Stimulated activated CD4-positive, alpha-beta T cell treated with anti-CD3 and anti-CD28 coated beads, Interleukin-2, amount 100 ng/mL, for 4 hours (primary cell): ENCODE measurements around the gene CHCHD6.

Source experiments
- DNase-seq: peaks from one replicate; pipeline ENCODE4 v3.0.0-alpha.2; 2020; ENCODE audit warnings: low read depth

CHCHD6 gene

DNA sequence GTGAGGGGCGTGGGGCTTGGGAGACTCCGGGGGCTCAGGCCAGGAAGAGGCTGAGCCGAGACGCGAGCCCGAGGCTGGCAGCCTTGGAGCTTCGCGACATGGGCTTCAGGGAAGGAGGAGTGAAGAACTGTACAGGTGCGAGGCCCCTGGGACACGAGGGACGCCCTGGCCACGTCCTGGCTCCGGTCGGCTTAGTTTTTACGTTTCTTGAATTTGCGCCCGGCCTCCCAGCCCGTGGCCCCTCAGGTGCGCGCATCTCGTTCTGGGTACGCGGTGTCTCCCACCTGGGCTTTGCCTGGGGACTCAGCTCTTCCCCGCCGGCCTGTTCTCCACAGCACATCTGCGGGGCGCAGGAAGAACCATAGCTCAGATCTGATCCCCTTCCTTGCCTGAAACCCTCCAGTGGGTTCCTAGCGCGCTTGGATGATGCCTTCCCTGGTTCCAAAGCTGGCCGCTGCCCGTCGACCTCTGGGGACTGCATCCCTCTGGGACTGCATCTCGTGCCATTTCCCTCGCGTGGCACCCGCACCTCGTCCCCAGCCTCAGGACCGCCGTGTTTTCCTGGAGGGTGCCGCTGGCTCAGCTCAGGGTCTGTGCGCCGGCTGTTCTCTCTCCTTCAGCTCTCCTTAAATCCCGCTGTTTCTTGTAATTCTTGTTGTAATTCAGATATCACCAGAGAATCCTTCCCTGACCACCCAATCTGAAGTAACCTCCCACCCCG, 614 bp downstream of the CHCHD6 start:
- DNase-seq = no peak

DNA sequence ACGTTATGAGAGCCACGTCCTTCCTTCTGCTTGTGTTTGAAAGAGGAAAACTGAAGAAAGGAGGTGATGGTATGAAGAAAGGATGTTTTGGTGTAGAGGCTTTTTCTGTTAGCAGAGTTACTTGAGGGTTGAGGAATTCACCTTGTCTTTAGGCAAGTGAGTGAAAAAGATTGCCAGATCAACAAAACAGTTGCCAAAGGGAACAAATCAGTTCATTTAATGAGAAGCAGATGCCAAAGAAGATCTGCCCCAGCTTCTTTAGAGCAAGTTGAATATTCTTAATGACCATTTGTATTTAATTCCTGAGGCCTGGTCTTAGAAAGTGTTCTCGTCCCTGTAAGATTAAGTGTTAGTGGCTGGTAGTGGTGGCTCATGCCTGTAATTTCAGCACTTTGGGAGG, 2.6 kb downstream of the CHCHD6 start:
- no peak for DNase-seq

DNA sequence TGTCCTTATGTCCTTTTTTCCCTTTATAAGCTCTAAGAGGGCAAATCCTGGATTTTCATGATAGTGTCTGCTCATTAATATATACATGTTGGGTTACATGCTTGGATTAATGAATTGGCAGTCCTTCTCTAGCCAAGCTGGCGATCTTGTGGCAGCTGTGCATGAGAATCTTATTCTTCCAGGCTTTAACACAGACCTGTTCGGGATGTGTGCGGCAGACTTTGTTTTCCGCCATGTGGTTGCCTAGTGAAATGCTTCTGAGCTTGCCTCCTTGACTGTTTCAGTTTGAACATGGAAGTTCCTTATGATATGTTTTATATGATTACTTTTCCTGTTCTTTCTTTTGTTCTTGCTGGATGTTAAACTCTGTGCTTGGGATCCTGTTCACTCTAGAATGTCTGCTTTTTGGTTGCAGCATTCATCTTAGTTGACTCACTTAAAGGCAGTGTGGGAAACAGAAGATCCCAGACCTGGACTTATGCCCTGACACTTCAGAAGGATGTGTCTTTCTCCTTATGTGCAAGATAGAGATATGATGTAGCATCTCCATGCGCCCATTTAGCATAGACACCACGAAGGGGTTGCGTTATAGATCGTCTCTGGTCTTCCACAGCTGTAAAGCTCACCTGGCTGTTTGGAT, 7.2 kb downstream of the CHCHD6 start:
- no peak for DNase-seq

DNA sequence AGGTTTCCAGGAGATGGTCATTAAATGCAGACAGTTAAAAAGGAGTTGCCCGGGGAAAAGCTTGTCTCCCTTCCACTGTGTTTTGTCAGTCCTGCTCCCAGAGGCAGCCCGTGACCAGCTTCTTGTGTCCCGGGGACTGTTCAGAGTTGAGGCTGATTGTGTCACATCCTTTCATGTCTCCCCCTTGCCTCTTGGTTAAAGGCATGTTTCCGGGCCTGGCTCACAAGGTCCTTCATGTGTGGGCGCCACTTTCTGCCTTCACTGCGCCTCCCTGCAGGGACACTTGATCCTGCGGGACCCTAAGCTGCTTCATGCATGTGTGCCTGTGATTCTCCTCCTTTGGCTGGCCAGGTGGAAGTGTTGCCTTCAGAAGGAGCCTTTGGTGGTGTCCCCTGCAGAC, 9.2 kb downstream of the CHCHD6 start:
- DNase-seq = no peak

DNA sequence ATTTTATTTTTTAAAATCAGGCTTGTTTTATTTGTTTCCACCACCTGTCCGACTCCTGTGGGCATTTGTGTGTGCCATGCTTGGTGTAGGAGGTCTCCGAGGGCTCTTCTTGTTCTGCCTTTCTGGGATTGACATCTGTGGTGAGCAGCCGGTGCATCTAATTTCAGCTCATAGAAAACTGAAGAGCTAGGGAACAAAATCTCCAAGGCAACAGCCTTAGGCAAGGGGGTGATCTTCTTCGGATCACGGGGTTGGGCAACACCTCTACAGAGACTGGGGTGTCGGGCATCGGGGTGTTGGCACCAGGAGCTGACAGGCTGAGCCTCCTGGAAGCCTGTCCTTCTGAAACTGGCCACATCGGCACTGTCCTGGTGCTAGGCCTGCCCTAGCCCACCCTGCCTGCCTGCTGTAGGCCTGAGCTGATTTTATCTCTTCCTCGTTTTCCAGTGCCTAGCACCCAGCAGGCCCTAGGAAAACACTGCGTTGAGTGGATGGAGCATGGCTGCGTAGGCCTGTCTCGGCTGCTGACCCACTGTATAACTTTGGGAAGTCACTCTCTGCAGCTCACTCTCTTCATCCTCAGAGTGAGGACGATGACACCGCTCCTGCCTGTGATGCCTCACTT, 10.3 kb downstream of the CHCHD6 start:
- no peak for DNase-seq

DNA sequence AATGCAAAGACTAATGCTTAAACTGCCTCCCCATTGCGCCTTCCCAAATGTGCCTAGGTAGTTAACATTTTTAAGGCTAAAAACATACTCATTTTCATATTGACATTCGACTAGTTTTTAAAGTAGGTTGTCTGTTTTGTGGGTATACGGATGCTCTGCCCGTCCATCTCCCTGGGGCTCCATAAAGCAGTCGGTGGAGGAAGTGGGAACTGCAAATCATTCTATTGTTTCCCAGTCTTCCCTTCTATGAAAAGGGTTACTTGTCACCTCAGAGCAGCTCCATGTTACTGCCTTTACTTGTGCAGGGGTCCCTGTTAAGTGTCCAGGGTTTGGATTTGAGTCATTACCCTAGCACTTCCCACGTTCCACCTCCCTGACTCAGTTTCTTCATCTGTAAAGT, 10.9 kb downstream of the CHCHD6 start:
- DNase-seq = no peak

DNA sequence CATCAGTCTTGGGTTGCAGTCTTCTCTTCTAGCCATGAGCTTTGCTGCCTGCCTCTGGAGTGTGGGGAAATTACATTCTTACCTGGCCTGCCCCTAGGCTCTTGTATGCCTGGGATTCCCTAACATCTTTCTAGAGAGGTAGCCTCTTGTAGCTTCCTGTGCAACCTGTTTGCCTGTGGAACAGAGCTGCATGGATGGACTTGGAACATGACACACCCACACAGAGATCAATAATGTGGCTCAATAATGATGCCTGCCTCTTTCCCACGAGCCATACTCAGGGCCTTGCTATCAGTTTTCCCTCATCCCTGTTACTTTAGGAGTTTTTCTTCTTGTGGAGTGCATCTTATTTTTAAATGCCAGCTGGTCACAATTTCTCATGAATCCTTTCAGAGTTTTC, 11.4 kb downstream of the CHCHD6 start:
- DNase-seq = no peak

DNA sequence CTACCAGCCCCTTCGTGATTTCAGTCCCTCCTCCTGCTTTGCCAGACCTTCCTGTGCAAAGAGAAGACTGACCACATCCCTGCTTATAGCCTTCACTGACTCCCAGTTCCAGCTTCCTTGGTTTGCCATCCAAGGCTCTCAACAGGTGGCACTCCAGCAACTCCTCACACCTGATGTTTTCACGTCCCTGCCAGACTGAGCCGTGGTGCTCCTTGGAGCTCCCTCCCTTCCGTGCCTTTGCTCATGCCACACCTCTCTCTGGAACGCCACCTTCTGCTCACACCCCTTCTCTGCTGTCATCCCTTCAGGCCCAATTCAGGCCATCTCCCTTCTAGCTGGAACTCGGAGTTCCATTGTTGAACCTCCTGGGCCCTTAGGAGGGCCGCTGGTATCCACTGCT, 12.0 kb downstream of the CHCHD6 start:
- DNase-seq = no peak

DNA sequence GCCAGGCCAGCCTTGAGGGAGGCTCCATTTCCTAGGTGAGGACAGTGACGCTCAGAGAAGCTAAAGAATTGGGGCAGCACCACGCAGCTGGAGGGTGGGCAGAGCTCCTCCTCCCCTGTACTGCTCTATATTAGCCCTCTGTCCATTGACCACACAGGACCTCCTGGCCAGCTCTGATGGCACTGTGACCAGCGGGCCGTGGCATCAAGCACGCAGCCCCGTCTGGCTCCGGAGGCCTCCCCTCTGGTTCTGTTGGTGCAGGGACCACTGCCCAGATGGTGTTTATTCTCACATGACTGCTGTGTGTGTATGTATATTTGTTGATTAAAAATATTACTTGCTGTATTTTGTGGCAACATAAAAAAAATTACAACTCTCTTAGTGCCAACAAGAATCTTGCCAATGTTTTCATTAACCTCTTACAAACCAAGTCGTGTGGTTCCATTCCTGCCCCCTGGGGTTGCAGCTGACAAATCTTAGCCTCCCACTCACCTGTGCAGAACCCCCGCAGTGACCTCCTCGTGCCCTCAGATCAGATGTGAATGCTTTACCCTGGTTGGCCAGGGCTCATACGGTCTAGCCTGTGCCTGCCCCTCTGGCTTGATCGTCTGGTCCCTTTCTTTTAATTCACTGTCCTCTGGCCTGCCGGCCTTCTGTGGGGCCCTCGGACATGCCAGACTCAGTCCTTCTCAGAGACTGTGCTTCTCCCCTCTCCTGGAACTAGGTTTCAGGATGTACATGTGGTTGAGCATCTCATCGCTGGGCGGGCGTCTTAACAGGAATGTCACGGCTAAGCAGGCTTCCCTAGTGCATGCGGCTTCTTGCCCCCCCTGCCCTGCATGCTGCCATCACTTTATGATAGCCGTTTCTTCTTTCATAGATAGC, 14.8 kb downstream of the CHCHD6 start:
- no peak for DNase-seq

DNA sequence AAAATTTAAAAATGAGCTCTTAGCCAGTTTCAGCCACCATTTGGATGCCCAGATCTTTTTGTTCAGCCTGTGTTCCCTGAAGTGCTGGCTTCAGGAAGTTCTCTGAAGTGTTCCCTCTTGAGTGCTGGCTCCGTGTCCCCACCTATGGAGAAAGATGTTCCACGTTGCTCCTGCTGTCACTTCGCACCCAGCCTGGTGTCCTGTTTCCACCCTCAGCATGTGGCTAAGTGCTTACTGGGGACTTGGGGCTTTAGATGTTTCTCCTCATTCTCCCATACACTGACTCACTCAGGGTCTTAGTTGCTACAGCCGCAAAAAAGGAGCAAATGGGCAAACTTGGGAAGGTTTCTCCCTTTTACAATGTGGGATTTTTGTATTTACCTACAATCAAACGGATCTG, 16.6 kb downstream of the CHCHD6 start:
- no peak for DNase-seq

DNA sequence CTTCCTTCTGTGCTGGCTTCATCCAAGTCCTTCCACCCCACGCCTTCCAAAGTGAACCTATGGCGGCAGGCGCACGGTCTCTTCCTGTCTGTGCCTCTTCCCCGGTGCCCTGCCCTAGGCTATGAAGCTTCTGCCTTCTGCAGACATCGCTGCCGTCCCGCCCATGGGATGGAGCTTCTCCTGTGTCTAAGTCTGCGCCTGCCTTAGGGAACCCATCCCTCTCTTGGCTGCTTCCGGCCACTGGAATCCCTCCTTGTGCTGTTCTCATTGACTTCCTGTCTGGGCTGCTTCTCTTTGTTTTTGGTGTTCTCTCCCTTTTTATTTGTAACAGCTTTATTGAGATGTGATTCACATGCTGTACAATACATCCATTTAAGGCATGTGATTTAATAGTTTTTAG, 17.2 kb downstream of the CHCHD6 start:
- no peak for DNase-seq

DNA sequence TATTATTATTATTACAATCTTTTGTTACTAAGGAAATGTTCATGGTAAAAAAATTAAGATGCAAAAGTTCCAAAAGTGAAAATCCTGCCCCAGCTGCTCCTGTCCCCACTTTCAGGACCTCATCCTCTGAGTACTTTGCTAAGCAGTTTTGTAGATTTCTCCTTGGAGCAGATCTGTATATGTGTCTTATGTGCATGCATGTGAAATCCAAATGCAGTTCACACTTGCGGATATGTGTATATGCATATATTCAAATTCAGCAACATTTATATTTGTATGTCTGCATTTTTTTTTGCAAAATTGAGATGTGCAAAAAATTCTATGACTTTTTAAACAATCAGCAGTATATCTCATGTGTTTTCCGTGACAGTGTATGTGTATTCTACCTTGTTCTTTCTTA, 19.2 kb downstream of the CHCHD6 start:
- no peak for DNase-seq

DNA sequence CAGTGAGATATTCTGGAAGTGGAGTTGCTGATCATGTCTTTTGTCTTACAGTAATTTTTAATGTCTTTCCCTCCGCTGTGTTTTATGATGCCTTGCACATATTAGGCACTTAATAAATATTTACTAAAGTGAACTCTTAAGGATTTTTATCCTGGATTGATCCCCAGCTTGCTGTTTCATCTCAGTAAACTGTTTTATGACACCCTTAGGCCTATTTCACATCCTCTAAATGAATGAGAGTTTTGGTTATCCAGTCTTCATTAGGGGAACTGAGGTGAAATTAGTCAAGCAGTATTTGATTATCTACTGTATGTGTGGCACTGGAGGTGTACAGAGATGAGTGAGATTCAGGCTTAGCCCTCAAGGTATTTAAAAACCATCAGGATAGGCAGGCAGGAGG, 19.8 kb downstream of the CHCHD6 start:
- no peak for DNase-seq

DNA sequence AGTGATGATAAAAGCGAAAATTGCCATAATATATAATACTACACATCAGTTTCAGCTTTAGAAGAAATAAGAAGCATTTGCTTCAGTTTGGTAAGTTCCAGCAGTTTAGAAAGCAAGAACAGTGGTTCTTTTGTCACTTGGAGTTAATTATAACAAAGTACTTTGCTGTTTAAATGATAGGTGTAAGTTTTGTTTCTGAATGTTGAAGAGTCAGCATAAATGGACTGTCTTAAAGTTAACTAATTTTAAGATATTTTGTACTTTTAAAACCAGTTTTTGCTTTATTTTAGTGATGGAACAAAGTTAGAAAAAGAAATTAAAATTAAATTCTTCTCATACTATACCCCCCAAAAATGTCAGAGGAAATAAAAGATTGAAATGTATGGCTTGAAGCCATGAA, 24.6 kb downstream of the CHCHD6 start:
- no peak for DNase-seq

DNA sequence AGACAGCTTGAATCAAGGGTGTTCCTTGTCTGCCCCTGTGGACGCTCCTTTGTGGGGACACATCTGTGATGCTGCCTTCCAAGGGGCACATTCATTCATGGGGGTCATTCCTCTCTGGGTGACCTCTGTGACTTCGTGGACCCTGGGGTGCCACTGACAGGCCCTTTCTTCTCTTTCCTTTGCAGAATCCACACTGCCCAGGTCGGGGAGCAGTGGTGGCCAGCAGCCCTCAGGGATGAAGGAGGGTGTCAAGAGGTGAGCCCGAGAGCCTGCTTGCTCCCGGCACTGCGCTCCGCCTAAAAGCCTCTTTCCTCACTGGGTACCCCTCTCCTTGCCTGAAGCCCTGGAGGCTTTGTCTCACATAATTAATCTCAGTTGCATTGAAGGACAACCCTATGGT, 26.3 kb downstream of the CHCHD6 start:
- DNase-seq = no peak

DNA sequence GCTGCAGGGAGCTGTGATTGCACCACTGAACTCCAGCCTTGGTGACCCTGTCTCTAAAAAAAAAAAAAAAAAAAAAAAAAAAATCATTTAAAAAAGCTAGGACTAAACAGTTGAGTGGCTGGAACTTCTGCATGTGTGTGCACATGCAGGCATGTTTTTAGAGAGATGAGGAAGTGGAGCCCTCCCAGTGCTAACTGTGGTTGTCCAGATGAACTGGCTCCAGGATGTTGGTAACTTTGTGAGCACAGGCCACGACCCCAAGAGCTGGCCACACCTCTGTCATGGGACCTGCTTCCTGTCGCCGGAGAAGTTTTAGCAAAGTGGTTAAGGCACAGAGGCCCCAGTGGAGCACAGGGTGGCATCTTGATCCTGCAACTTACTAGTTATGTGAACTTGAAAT, 27.0 kb downstream of the CHCHD6 start:
- no peak for DNase-seq

DNA sequence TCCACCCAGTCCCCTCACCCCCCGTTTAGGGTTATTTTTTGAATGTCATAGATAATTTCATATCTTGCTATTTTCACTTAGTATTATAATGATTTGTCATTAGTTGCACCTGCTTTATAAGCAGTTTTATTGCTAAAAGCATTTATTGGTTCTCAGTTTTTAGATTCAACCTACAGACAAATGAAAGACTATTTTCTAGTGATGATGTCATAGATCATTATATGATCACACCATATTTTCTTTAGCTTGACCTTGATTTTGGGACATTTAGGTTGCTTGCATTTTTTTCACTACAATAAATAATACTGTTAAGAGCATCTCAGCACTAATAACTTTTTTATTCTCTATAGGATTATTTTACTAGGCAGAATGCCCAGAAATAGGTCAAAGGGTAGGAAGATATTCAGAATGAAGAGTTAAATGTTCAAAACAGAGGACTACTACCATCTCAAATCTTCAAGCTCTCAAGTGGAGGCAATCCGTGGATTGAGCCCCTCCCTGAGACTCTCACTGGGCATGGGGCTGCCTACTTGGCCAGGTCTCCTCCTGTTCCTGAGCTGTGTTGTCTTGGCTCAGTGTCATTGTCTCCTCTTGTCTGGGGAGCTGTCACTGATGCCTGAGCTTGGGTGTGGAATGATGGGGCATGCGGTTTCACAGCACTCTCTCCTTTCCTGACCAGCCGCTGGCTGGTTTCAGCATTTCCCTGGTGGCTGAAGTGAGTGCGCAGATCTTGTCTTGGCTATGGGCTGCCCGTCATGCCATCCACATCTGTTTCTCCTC, 28.4 kb downstream of the CHCHD6 start:
- DNase-seq = no peak

DNA sequence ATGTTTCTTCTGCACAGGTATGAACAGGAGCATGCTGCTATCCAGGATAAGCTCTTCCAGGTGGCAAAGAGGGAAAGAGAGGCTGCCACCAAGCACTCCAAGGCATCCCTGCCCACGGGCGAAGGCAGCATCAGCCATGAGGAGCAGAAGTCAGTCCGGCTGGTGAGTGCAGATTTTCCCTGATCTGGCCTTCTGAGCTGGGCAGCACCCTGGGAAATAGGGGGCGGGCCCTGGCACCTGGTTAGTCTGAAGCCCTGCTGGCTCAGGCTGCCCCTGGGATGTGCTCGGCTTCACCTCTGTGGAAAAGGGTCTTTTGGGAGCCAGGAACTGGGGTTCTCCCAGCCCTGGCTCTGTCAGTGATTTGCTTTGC, 29.0 kb downstream of the CHCHD6 start:
- no peak for DNase-seq

DNA sequence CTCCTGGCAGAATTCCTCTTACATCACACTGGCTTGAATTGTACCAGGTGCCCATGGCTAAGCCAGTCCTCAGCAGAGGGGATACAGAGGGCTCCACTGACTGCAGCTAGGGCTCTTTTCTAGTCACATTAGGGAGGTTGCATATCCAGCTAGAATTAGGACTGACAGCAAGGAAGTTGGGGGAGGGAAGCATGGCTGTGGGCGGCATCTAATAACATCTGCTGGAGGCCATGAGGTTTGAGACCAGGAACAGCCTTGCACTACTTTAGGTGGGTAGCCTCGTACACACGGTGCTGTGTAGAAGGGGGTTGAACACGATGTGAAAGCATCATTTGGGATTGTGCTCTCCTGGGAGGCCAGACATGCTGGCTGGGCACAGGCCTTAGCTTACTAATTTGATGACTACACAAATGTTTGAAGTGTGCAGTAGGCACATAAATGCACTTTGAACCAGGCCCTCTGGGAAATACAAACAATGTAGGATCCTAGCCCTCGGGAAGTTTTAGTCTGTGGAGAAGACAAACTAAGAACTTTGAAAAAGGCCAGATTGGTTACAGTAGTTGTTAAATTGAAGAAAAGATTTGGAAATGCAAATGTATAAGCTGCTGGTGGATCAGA, 30.2 kb downstream of the CHCHD6 start:
- DNase-seq = no peak

DNA sequence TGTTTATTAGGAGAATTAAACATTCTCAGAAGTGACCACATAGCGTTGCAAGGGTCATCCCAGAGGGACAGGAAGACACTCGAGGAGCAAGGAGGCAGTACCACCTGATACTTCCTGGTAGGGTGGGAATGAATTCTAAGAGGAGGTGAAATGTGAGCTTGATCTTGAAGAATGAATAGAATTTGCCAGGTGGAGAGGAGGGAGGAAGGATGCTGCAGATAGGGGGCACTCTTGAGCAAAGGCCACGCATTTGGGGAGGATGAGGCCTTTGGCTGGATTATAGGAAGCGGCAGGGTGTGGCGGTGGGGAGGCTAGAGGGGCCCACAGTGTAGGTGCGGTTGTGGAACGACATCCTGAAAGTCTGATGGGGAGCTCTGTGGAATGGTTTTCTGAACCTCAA, 33.5 kb downstream of the CHCHD6 start:
- no peak for DNase-seq

DNA sequence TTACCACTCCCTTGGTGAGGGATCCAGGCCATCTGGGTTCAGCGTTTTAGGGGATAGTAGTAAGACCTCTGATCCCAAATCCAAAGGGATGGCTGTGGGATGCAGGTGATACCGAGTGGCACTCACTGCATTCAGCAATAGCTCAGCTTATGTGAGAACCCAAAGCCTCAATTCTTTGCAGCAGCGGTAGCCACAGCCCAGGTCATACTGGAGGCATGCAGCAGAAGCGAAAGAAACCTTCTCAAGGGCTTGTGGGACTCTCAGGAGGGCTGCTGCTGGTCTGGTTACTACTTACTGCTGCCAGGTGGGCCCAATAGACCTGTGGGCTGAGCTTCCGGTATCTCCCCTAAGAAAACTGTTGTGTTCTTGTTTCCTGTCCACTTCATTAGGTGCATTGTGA, 38.0 kb downstream of the CHCHD6 start:
- DNase-seq = no peak

DNA sequence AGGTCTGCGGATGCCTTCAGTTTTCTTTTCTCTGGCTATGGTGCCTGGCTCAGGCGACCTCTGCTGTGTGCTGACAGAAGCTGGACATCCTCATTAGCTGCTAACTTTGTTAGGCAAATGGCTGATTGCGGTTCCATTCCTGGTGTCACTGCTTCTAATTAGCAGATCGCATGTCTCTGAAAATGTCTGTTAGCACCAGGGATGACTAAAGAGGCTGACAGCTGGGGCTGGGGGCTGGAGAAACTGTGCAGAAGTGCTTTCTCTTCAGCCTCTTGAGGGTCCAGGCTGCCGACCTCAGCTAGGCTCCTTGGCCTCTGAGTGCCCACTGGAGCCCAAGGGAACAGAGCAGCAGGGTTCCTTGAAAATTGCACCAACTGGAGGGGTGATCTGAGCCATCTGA, 39.3 kb downstream of the CHCHD6 start:
- no peak for DNase-seq
